ENCODE measurements around the gene SSBP3. TPM values are rescaled to one million over a fixed set of nuclear protein-coding genes. Genes with fewer than 3 reads are reported as not detected.

The SSBP3 gene
- polyA plus RNA-seq, 1 donor (not counting 4 experiments of a cell fraction or from before 2014, with no cell fraction given): 16.9 TPM

DNA sequence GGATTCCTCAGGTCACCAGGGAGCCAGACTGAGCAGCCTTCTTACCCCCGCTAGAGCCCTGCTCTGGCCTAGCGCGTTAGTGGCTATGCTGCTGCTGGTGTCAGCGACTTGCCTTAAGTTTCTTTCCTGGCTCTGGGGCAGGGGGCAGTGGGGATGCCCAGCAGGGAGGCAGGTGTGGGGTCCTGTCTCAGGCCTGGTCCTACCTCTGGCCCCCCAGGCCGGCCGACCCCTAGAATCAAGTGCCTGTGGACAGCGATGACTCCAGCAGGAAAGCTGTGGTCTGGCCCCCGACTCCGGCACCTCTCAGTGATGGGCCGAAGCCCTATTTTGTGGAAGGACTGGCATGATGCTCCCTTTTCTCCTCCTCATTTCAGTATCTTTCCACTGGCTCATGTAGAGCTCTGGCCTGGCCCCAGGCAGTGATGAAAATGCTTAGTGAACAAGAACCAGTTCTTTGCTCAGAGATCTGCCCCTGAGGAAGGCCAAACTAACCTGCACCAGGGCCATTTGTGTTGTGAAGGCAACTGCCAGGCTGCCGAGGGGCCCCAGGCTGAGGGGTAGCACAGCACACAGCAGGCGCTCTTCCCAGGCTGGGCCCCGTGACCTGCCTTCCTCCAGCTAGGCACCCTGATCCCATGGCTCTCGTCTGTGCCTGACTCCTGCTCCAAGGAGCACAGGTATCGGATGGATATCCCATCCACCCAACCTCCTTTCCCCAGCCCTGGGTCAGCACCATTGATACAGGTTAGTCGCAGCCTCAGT is 182.6 kb downstream of the SSBP3 start:
- no peaks in the 10 kb centered on the region for H3K9me3 ChIP-seq (ENCODE audit: control insufficient read depth, low read depth, low read length)
- TF ChIP-seq EZH2 (IDR thresholded peaks at IDR 0.05; ENCODE audit: low read length): no peak
- no peak overlapping the region for H3K4me3 ChIP-seq (ENCODE audit: control insufficient read depth in 2 of 3, extremely low read depth in 1 of 3, insufficient read depth in 2 of 3, low read depth in 1 of 3, low read length in 3 of 3)
- no peak for FAIRE-seq
- no peak for DNase-seq (ENCODE audit: low read depth, low spot score)
- peaks cover 7 to 8% of the 10 kb centered on the region in 2 experiments for H3K36me3 ChIP-seq (ENCODE audit: control insufficient read depth in 2 of 2, extremely low read depth in 1 of 2, insufficient read depth in 2 of 2, low read length in 2 of 2)
- dilution Hi-C loops (cut with MboI; ENCODE audit: extremely low pct_ligation_motif_present, low sequenced_read_pairs): no loop called here
- no peak overlapping the region for H2AFZ ChIP-seq (ENCODE audit: control insufficient read depth, low read length)
- H3K79me2 ChIP-seq (ENCODE audit: control insufficient read depth, insufficient read depth, low read length): no peaks in the 10 kb centered on the region
- no peaks in the 10 kb centered on the region for H4K20me1 ChIP-seq (ENCODE audit: control insufficient read depth, extremely low read depth, insufficient read depth, low read length)
- no peak overlapping the region for H3K4me2 ChIP-seq (ENCODE audit: control insufficient read depth, extremely low read depth, insufficient read depth, low read depth, low read length)
- no peaks in the 10 kb centered on the region for H3K27me3 ChIP-seq (ENCODE audit: control insufficient read depth, extremely low read depth, insufficient read depth, low read length)
- no peak overlapping the region for H3K27ac ChIP-seq (ENCODE audit: control insufficient read depth, insufficient read depth, low read length)
- H3K9ac ChIP-seq (ENCODE audit: control insufficient read depth, extremely low read depth, insufficient read depth, low read length): no peak overlapping the region
- H3K4me1 ChIP-seq (ENCODE audit: control insufficient read depth, extremely low read depth, insufficient read depth, low read length): no peaks in the 10 kb centered on the region
- H3K9me1 ChIP-seq (ENCODE audit: control insufficient read depth, extremely low read depth, insufficient read depth, low read length): no peaks in the 10 kb centered on the region

DNA sequence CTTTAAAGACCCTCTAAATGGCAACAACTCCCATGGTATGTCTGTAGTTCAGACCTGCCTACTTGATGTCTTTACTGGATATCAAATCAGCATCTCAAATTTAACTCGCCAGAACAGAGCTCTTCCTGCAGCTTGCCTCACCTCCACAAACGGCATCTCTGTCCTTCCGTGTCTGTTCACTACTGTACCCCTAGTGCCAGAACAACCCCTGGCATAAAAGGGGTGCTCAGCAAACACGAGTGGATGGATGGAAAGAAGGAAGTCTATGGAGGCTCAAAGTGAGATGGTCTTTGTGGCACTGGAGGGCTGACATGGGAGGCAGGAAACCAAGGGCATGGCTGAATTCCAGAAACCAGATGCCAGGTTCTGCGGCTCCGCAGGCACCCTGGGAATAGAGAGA is 183.5 kb downstream of the SSBP3 start:
- dilution Hi-C loops (cut with MboI; ENCODE audit: extremely low pct_ligation_motif_present, low sequenced_read_pairs): no loop called here
- Histone ChIP-seq H3K27ac (ENCODE audit: control insufficient read depth, insufficient read depth, low read length) (no peak overlapping the region), H4K20me1 (ENCODE audit: control insufficient read depth, extremely low read depth, insufficient read depth, low read length) (no peaks in the 10 kb centered on the region), H3K4me1 (ENCODE audit: control insufficient read depth, extremely low read depth, insufficient read depth, low read length) (no peaks in the 10 kb centered on the region), H2AFZ (ENCODE audit: control insufficient read depth, low read length) (no peak overlapping the region), H3K9ac (ENCODE audit: control insufficient read depth, extremely low read depth, insufficient read depth, low read length) (no peak overlapping the region), H3K36me3 (ENCODE audit: control insufficient read depth in 2 of 2, extremely low read depth in 1 of 2, insufficient read depth in 2 of 2, low read length in 2 of 2) (peaks cover 8 to 16% of the 10 kb centered on the region in 2 experiments), H3K4me3 (ENCODE audit: control insufficient read depth in 2 of 3, extremely low read depth in 1 of 3, insufficient read depth in 2 of 3, low read depth in 1 of 3, low read length in 3 of 3) (no peak overlapping the region), H3K9me3 (ENCODE audit: control insufficient read depth, low read depth, low read length) (no peaks in the 10 kb centered on the region), H3K9me1 (ENCODE audit: control insufficient read depth, extremely low read depth, insufficient read depth, low read length) (no peaks in the 10 kb centered on the region), H3K4me2 (ENCODE audit: control insufficient read depth, extremely low read depth, insufficient read depth, low read depth, low read length) (no peak overlapping the region), H3K27me3 (ENCODE audit: control insufficient read depth, extremely low read depth, insufficient read depth, low read length) (no peaks in the 10 kb centered on the region), H3K79me2 (ENCODE audit: control insufficient read depth, insufficient read depth, low read length) (no peaks in the 10 kb centered on the region)
- DNase-seq (ENCODE audit: low read depth, low spot score) (no peak), FAIRE-seq (no peak)
- TF ChIP-seq, protein P1, sequence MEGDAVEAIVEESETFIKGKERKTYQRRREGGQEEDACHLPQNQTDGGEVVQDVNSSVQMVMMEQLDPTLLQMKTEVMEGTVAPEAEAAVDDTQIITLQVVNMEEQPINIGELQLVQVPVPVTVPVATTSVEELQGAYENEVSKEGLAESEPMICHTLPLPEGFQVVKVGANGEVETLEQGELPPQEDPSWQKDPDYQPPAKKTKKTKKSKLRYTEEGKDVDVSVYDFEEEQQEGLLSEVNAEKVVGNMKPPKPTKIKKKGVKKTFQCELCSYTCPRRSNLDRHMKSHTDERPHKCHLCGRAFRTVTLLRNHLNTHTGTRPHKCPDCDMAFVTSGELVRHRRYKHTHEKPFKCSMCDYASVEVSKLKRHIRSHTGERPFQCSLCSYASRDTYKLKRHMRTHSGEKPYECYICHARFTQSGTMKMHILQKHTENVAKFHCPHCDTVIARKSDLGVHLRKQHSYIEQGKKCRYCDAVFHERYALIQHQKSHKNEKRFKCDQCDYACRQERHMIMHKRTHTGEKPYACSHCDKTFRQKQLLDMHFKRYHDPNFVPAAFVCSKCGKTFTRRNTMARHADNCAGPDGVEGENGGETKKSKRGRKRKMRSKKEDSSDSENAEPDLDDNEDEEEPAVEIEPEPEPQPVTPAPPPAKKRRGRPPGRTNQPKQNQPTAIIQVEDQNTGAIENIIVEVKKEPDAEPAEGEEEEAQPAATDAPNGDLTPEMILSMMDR (optimal IDR thresholded peaks at IDR 0.05 in 1 of 3, IDR thresholded peaks at IDR 0.05 in 1 of 3, conservative IDR thresholded peaks at IDR 0.05 in 1 of 3; ENCODE audit: extremely low read depth in 1 of 3, insufficient read depth in 2 of 3, low read length in 3 of 3): no peak
- TF ChIP-seq EZH2 (IDR thresholded peaks at IDR 0.05; ENCODE audit: low read length): no peak
